Thoracic aorta (tissue), 2 donors: ENCODE results near the gene INPP5A. TPM values are rescaled to one million over a fixed set of nuclear protein-coding genes. Genes with fewer than 3 reads are reported as not detected.

Experiments used
- ATAC-seq: fragments of 150-250 bp; one replicate; pipeline ENCODE4 v1.8.0; 2017; ENCODE audit warnings: low read depth; ENCODE audit not compliant: insufficient number of reproducible peaks, low FRiP score
- DNase-seq: peaks from one replicate; pipeline ENCODE4 v3.0.0-alpha.2; 2020; ENCODE audit warnings: low spot score
- H3K27ac ChIP-seq, 2 donors: fragments of 200-600 bp; sonication (generic); 1 replicate in 1 of 2; 2 replicates in 1 of 2; pipeline ENCODE4 v1.5.1; 2016; ENCODE audit warnings: mild to moderate bottlenecking in 2 of 2, moderate library complexity in 2 of 2
- H3K27me3 ChIP-seq: fragments of 200-600 bp; sonication (generic); replicated peaks from 2 replicates; pipeline ENCODE4 v1.6.0; 2016; ENCODE audit warnings: mild to moderate bottlenecking; ENCODE audit not compliant: insufficient read depth
- H3K36me3 ChIP-seq: fragments of 200-600 bp; sonication (generic); one replicate; pipeline ENCODE4 v1.5.1; 2016
- H3K4me1 ChIP-seq, 2 donors: fragments of 200-600 bp; sonication (generic); 1 replicate in 1 of 2; 2 replicates in 1 of 2; pipeline versions ENCODE4 v1.5.1 to v1.6.0; 2016; ENCODE audit warnings: low read depth in 2 of 2, mild to moderate bottlenecking in 1 of 2; ENCODE audit not compliant: control insufficient read depth in 1 of 2
- H3K4me3 ChIP-seq: fragments of 200-600 bp; sonication (generic); 2 replicates; pipeline ENCODE4 v1.5.1; 2016; ENCODE audit warnings: mild to moderate bottlenecking
- H3K9me3 ChIP-seq: fragments of 200-600 bp; sonication (generic); 2 replicates; pipeline ENCODE4 v1.5.1; 2016
- CTCF ChIP-seq: fragments of 200-600 bp; sonication (generic); IDR thresholded peaks from one replicate; pipeline ENCODE4 v1.5.1; 2019; ENCODE audit warnings: antibody characterized with exemption
- total RNA-seq, 2 donors: library from RNA; depleted of rRNA; stranded (reverse); fragments of >200 nt; gene quantifications; one replicate each; pipeline versions ENCODE4 v1.1.0 to v1.2.3, GENCODE V29; 2016

INPP5A gene
- total RNA-seq, 2 donors from 2014 or later: 120 to 142 TPM

- ATAC-seq: no peak
- H3K27me3 ChIP-seq: no peaks in the 10 kb centered on the region
- no peak for DNase-seq
- no peak overlapping the region for H3K4me3 ChIP-seq
- no peak for TF ChIP-seq CTCF
- no peak overlapping the region for H3K27ac ChIP-seq
- no peaks in the 10 kb centered on the region for H3K4me1 ChIP-seq
- H3K9me3 ChIP-seq: peaks cover 4% of the 10 kb centered on the region
- no peaks in the 10 kb centered on the region for H3K36me3 ChIP-seq
Observed at GRCh38 chr10:132804287-132804686, 266.7 kb downstream of the INPP5A start.

GRCh38 chr10:132804785-132805426, 267.3 kb downstream of the INPP5A start:
- H3K36me3 ChIP-seq: no peaks in the 10 kb centered on the region
- H3K4me3 ChIP-seq: no peak overlapping the region
- no peak for ATAC-seq
- no peaks in the 10 kb centered on the region for H3K4me1 ChIP-seq
- DNase-seq: no peak
- no peaks in the 10 kb centered on the region for H3K27me3 ChIP-seq
- H3K27ac ChIP-seq: no peak overlapping the region
- peaks cover 4% of the 10 kb centered on the region for H3K9me3 ChIP-seq
- TF ChIP-seq CTCF: no peak

- DNase-seq (no peak), ATAC-seq (no peak)
- Histone ChIP-seq H3K36me3 (no peaks in the 10 kb centered on the region), H3K9me3 (peaks cover 4% of the 10 kb centered on the region), H3K27me3 (no peaks in the 10 kb centered on the region), H3K27ac (no peak overlapping the region), H3K4me3 (no peak overlapping the region), H3K4me1 (no peaks in the 10 kb centered on the region)
- no peak for TF ChIP-seq CTCF
Observed at GRCh38 chr10:132805599-132805998, 268.0 kb downstream of the INPP5A start.

- DNase-seq: no peak
- H3K4me1 ChIP-seq: no peaks in the 10 kb centered on the region
- H3K4me3 ChIP-seq: no peak overlapping the region
- no peaks in the 10 kb centered on the region for H3K27me3 ChIP-seq
- TF ChIP-seq CTCF: no peak
- no peaks in the 10 kb centered on the region for H3K36me3 ChIP-seq
- no peak for ATAC-seq
- peaks cover 4% of the 10 kb centered on the region for H3K9me3 ChIP-seq
- no peak overlapping the region for H3K27ac ChIP-seq
Observed at GRCh38 chr10:132806110-132806509, 268.5 kb downstream of the INPP5A start.

GRCh38 chr10:132806561-132807003, 269.0 kb downstream of the INPP5A start:
- ATAC-seq (no peak), DNase-seq (no peak)
- H3K4me1 ChIP-seq: no peaks in the 10 kb centered on the region
- no peak for TF ChIP-seq CTCF
- H3K36me3 ChIP-seq: no peaks in the 10 kb centered on the region
- H3K4me3 ChIP-seq: no peak overlapping the region
- no peaks in the 10 kb centered on the region for H3K27me3 ChIP-seq
- no peak overlapping the region for H3K27ac ChIP-seq
- peaks cover 4% of the 10 kb centered on the region for H3K9me3 ChIP-seq
